ENCODE data around the gene MBOAT2.

MBOAT2 gene

GRCh38 chr2:8997631-8998030, 5.9 kb downstream of the MBOAT2 start:
- no peak for DNase-seq (ENCODE audit: extremely low spot score)
- TF ChIP-seq CTCF (IDR thresholded peaks at IDR 0.05; ENCODE audit: control extremely low read depth, extremely low read depth, low read depth, missing control alignments): no peak
- ChIA-PET POLR2A (no interaction called here), CTCF (no interaction called here)

GRCh38 chr2:8997108-8997507, 6.4 kb downstream of the MBOAT2 start:
- ChIA-PET CTCF (interaction anchor here (1.2 kb wide), 1 partner anchor 10 kb away, joined by 6 read pairs; no protein-coding TSS in a partner anchor), POLR2A (no interaction called here)
- TF ChIP-seq CTCF (IDR thresholded peaks at IDR 0.05; ENCODE audit: control extremely low read depth, extremely low read depth, low read depth, missing control alignments): no peak
- DNase-seq (ENCODE audit: extremely low spot score): no peak

- CTCF ChIA-PET: interaction anchor here (1.2 kb wide), 1 partner anchor 9 kb away, joined by 6 read pairs; no protein-coding TSS in a partner anchor
- no peak for TF ChIP-seq CTCF (IDR thresholded peaks at IDR 0.05; ENCODE audit: control extremely low read depth, extremely low read depth, low read depth, missing control alignments)
- POLR2A ChIA-PET: no interaction called here
- DNase-seq (ENCODE audit: extremely low spot score): no peak
These were observed 7.5 kb downstream of the MBOAT2 start for GRCh38 chr2:8996006-8996405.

- CTCF ChIA-PET: interaction anchor here (1.3 to 1.4 kb wide), 2 partner anchors 9 to 12 kb away, joined by 3 to 4 read pairs; no protein-coding TSS in a partner anchor
- DNase-seq (ENCODE audit: extremely low spot score): no peak
- POLR2A ChIA-PET: no interaction called here
- no peak for TF ChIP-seq CTCF (IDR thresholded peaks at IDR 0.05; ENCODE audit: control extremely low read depth, extremely low read depth, low read depth, missing control alignments)
These were observed 9.1 kb downstream of the MBOAT2 start for GRCh38 chr2:8994386-8994785.

- no peak for TF ChIP-seq CTCF (IDR thresholded peaks at IDR 0.05; ENCODE audit: control extremely low read depth, extremely low read depth, low read depth, missing control alignments)
- ChIA-PET POLR2A (no interaction called here), CTCF (interaction anchor here (1.3 to 1.4 kb wide), 2 partner anchors 8 to 13 kb away, joined by 3 to 4 read pairs; no protein-coding TSS in a partner anchor)
- DNase-seq (ENCODE audit: extremely low spot score): no peak
These were observed 9.6 kb downstream of the MBOAT2 start for GRCh38 chr2:8993902-8994278.

- ChIA-PET CTCF (interaction anchor here (0.8 to 1.4 kb wide), 3 partner anchors 9 to 120 kb away, joined by 3 read pairs; no protein-coding TSS in a partner anchor), POLR2A (no interaction called here)
- TF ChIP-seq CTCF (IDR thresholded peaks at IDR 0.05; ENCODE audit: control extremely low read depth, extremely low read depth, low read depth, missing control alignments): no peak
- no peak for DNase-seq (ENCODE audit: extremely low spot score)
These were observed 10.1 kb downstream of the MBOAT2 start for GRCh38 chr2:8993196-8993901.

Data from GM10248 (cell line).